Left lobe of liver (tissue), 1 donor: ENCODE results near the gene CRK. TPM values are rescaled to one million over a fixed set of nuclear protein-coding genes. Genes with fewer than 3 reads are reported as not detected.

Experiments used
- total RNA-seq: library from RNA; stranded (reverse); gene quantifications from one replicate; pipeline ENCODE4 v1.2.1, GENCODE V29; 2021
- donor health status: DM: no; HTN: yes; CAD: no.

The CRK gene
- total RNA-seq, 1 donor from 2014 or later = 33.7 TPM

Other genes with a start within 250 kb of the CRK start
- 0.20 TPM for gene BHLHA9, start 185.8 kb downstream of the CRK start, total RNA-seq
- not detected for gene TRARG1, start 176.6 kb downstream of the CRK start, total RNA-seq
- 174 TPM for gene YWHAE, start 56.0 kb downstream of the CRK start, total RNA-seq
- 62.5 TPM for gene MYO1C, start 36.5 kb upstream of the CRK start, total RNA-seq
- 11.9 TPM for gene INPP5K, start 60.4 kb upstream of the CRK start, total RNA-seq
- gene PITPNA, start 106.6 kb upstream of the CRK start, total RNA-seq = 29.0 TPM
- gene SLC43A2, start 172.6 kb upstream of the CRK start, total RNA-seq = 3.1 TPM
- 12.5 TPM for gene SCARF1, start 189.5 kb upstream of the CRK start, total RNA-seq
- gene RILP, start 193.6 kb upstream of the CRK start, total RNA-seq = 20.9 TPM
- gene PRPF8, start 228.6 kb upstream of the CRK start, total RNA-seq = 97.8 TPM